ENCODE results near the gene CHRM1. TPM values are rescaled to one million over a fixed set of nuclear protein-coding genes. Genes with fewer than 3 reads are reported as not detected.

Gene CHRM1
- total RNA-seq, 1 experiment from 2014 or later = not detected

DNA sequence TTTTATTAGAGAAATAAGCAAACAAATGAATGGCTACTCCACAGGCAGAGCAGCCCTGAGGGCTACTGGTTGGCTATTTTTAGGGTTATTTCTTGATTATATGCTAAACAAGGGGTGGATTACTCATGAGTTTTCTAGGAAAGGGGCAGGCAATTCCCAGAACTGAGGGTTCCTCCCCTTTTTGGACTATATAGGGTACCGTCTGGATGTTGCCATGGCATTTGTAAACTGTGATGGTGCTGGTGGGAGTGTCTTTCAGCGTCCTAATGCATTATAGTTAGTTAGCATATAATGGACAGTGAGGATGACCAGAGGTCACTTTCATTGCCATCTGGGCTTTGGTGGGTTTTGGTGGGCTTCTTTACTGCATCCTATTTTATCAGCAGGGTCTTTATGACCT, 44.4 kb upstream of the CHRM1 start:
- Histone ChIP-seq H2BK12ac (ENCODE audit: insufficient read length, low read depth, low read length) (no peak overlapping the region), H3T11ph (ENCODE audit: low read length) (no peak overlapping the region), H3K4me1 (ENCODE audit: insufficient read depth, low read length) (no peaks in the 10 kb centered on the region), H2BK15ac (ENCODE audit: low read depth, low read length) (no peak overlapping the region), H4K20me1 (ENCODE audit: control insufficient read depth, insufficient read depth, insufficient read length) (no peaks in the 10 kb centered on the region), H2BK20ac (ENCODE audit: low read depth, low read length, poor library complexity, severe bottlenecking) (no peak overlapping the region), H3K9me3 (ENCODE audit: control insufficient read depth, low read depth, low read length) (no peaks in the 10 kb centered on the region), H4K91ac (ENCODE audit: insufficient read length, low read depth, low read length) (no peak overlapping the region), H2AFZ (ENCODE audit: low read length) (no peak overlapping the region), H3K14ac (ENCODE audit: insufficient read depth, low read length) (no peak overlapping the region), H3K23ac (ENCODE audit: insufficient read length, low read depth, low read length) (no peak overlapping the region), H3K4me2 (ENCODE audit: insufficient read depth, insufficient read length, low read length) (no peak overlapping the region), H2AK5ac (ENCODE audit: insufficient read length, low read length) (no peak overlapping the region), H3K23me2 (ENCODE audit: insufficient read length, low read depth, low read length, poor library complexity, severe bottlenecking) (no peaks in the 10 kb centered on the region), H3K56ac (ENCODE audit: insufficient read length, low read depth, low read length) (no peak overlapping the region), H3K9ac (ENCODE audit: extremely low read depth, insufficient read length, low read length) (no peak overlapping the region), H3K4ac (ENCODE audit: low read depth, low read length) (no peak overlapping the region), H4K5ac (ENCODE audit: insufficient read length, low read depth, low read length) (no peak overlapping the region), H3K79me1 (ENCODE audit: insufficient read depth, low read depth, low read length, poor library complexity, severe bottlenecking) (no peaks in the 10 kb centered on the region), H2BK120ac (ENCODE audit: low read depth, low read length, poor library complexity, severe bottlenecking) (no peak overlapping the region), H4K8ac (replicated peaks; ENCODE audit: insufficient read length, low read depth, low read length) (no peak overlapping the region), H3K79me2 (ENCODE audit: insufficient read depth, low read length) (no peaks in the 10 kb centered on the region), H3K27ac (ENCODE audit: insufficient read length, low read depth, low read length) (no peak overlapping the region), H3K18ac (ENCODE audit: insufficient read length, low read depth, low read length) (no peak overlapping the region), H2BK5ac (ENCODE audit: insufficient read length, low read length) (no peak overlapping the region), H3K27me3 (ENCODE audit: insufficient read depth, low read length) (no peaks in the 10 kb centered on the region)
- no peak for DNase-seq
- Mint-ChIP-seq H3K36me3 (ENCODE audit: insufficient read depth in 1 of 3, low read depth in 3 of 3) (no peaks in the 10 kb centered on the region), H3K27ac (no peak overlapping the region), H3K4me3 (no peak overlapping the region), H3K9me3 (peaks cover 3 to 6% of the 10 kb centered on the region in 2 experiments; a peak in 2 of 5 replicates), H3K27me3 (ENCODE audit: low read depth) (peaks cover 3% of the 10 kb centered on the region), H3K4me1 (peaks cover 0 to 5% of the 10 kb centered on the region in 2 experiments; a peak in 1 of 4 replicates)
- no peak for TF ChIP-seq CTCF (conservative IDR thresholded peaks at IDR 0.05)
- WGBS (ENCODE audit: extremely low coverage, insufficient read length, low lambda C conversion rate) = no CpG with 5 or more reads among the region's 2 CpGs
